Hematopoietic multipotent progenitor cell treated with erythropoietin and hydrocortisone succinate and interleukin-3 and kit ligand, for 6 days (in vitro differentiated cells): ENCODE data around the gene COX6B2.
"Not testable (repeated sequence)": the region's sequence is repeated elsewhere in the genome, so short reads cannot be mapped to it uniquely, and the experiment has no call there.

ENCODE experiments used
- DNase-seq: peaks from one replicate; pipeline ENCODE4 v3.0.0-alpha.2; 2015

COX6B2 gene

GRCh38 chr19:55341595-55342531, 12.7 kb downstream of the COX6B2 start:
- DNase-seq: no peak

GRCh38 chr19:55341171-55341588, 13.3 kb downstream of the COX6B2 start:
- DNase-seq: peak; percentile 90

DNA sequence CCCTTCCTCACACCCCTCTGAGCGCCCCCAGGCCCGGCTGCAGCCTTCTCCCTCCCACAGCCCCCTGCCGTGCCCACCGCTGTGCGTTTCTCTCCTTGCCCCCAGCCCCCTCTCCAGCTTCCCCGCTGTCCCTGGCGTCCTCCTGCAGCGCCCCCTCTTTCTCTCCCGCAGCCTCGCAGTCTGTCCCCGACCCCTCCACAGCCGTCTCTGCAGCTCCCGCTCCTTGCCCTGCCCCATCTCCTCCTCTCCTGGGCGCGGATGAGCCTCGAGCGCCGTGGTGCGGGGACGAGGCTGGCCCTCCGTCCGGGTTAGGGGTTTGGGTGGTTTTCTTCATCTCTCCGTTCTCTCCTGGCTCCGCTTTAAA, 13.8 kb downstream of the COX6B2 start:
- peak; percentile 55 for DNase-seq

DNA sequence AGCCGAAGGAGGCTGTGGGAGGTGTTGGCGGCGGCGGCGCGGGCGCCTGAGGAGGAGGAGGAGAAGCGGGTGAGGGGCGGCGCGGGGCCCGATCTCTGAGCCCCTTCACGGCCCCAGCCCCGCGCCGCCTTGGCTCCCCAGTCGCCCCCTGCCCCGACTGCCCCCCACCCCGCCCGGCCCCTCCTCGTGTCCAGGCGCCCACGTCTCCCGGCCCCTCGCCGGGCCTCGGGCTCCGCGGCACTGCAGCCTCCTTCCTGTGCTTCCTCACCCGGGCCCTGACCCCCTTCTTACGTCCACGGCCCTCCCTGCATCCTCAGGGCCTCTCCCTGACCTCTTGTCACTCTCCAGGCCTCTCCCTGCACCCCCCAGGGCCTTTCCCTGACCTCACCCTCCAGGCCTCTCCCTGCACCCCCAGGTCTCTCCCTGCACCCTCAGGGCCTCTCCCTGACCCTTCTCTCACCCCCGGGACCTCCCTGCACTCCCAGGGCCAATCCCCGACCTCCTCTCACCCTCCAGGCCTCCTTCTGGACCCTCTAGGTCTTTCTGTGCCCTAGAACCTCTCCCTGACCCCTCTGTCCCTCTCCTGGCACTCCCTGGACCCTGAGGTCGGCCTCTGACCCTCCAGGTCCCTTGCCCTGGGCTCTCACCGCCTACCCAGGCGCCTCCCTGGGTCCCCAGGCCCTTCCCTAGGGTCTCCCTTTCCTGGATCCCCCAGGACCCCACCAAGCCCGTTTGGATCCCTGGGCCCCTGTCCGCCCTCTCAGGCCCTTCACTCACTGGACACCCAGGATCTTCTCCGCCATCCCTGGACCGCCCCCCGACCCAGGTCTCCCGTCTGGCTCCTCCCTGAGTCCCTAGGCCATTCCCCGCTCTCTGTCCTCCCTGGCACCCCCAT, 14.4 kb downstream of the COX6B2 start:
- peak; percentile 52 for DNase-seq

- peak; percentile 100 for DNase-seq
Observed at GRCh38 chr19:55339105-55339888, 15.2 kb downstream of the COX6B2 start, which contains the start of gene KMT5C. Gene KMT5C (plus strand): TSS chr19:55339876. CDS start chr19:55341937, 2,061 bp downstream.

DNA sequence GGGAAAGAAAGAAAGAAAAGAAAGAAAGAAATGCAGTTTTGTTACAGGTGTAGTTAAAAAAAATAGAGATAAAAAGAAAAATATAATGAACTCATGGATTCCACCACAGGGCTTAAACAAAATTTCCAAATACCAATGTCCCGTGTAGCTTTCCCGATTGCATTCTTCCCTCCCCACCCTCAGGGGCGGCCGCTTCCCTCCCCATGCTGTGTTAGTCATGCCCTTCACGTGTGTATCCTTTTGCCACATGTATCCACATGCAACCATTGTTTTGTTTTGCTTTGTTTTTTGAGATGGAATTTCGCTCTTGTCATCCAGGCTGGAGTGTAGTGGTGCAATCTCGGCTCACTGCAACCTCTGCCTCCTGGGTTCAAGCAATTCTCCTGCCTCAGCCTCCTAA, 18.4 kb downstream of the COX6B2 start:
- DNase-seq: no peak

DNA sequence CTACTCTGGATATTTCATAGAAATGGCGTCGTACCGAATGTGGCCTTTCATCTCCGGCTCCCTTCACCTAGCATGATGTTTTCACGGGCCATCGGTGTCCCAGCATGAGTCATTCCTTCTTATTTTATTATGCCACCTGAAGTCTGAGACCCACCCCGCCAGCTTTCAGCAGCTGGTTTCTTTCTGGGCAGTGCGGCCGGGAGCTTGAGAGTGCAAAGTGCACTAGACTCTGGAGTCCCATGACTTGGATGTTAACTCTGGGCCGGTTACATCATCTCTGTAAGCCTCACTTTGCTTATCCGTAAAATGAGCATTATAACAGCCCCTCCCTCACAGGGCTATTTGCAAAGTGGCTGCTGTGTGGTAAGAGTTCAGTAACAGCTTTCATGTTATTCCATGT, 20.6 kb downstream of the COX6B2 start:
- DNase-seq: no peak

- DNase-seq: not testable (repeated sequence)
Observed at GRCh38 chr19:55329791-55330190, 24.7 kb downstream of the COX6B2 start.

DNA sequence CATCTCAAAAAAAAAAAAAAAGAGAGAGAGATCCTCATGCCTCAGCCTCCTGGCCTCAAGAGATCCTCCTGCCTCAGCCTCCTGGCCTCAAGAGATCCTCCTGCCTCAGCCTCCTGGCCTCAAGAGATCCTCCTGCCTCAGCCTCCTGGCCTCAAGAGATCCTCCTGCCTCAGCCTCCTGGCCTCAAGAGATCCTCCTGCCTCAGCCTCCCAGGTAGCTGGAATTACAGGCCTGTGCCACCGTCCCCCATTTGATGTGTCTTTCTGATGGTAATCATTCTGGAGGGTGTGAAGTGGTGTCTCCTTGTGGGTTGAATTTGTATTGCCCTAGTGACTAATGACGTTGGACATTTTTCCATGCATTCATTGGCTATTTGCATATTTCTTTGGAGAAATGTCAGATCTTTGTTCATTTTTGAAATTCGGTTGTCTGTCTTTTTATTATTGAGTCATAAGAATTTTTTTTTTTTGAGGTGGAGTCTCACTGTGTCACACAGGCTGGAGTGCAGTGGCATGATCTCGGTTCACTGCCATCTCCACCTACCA, 25.7 kb downstream of the COX6B2 start:
- DNase-seq: not testable (repeated sequence)

DNA sequence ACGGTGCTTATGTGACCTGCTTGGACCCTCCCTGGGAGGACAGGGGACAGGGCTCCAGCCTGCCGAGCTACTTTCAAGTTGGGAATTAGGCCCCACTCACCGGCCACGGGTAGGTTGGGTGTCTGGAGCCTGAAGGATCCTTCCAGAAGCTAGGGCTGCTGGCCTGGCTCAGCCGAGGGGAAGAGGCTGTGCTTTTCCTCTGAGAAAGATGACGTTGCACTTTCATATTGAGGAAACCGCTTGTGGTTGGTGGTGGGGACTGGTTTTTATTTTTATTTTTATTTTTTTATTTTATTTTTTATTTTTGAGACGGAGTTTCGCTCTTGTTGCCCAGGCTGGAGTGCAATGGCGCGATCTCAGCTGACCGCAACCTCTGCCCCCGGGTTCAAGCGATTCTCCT, 29.3 kb downstream of the COX6B2 start, which contains the start of gene TMEM150B:
Gene TMEM150B (minus strand): TSS at position 170 of the 400 bp plus-strand sequence. CDS start 4,305 bp downstream, outside the sequence.
- peak; percentile 68 for DNase-seq

- DNase-seq: no peak
Observed at GRCh38 chr19:55324662-55325061, 29.9 kb downstream of the COX6B2 start.

DNA sequence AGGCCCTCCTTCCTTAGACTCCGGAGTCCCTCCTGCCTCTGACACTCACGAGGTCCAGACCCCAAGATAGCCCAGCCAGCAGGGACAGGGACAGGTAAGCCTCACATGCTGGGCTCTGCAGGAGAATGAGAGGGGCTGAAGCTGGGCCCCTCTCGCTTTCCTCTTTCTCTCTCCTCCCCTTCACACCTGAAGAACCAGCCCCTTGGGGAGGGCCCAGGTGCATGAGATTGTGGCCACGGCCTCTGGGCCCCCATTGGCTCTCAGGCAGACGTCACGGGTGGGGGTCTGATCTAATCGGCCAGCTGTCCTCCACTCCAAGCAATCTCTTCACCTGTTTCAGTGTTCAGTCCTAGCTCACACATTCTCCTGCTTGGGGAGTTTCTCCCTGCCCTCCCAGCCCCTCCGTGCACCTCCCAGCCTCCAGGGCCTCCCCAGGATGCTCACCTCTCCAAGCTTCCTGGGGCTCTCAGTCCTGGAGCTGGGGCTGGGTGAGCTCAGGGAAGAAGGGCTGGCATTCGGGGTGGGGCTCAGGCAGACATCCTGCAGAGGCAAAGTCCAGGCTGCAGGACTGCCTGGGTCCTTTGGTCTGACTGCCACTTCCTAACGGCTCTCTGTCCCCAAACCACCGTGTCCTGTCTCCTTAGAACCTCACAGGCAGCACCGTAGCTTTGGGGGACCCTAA, 32.2 kb downstream of the COX6B2 start:
- no peak for DNase-seq

GRCh38 chr19:55321466-55322137, 32.9 kb downstream of the COX6B2 start:
- no peak for DNase-seq

DNA sequence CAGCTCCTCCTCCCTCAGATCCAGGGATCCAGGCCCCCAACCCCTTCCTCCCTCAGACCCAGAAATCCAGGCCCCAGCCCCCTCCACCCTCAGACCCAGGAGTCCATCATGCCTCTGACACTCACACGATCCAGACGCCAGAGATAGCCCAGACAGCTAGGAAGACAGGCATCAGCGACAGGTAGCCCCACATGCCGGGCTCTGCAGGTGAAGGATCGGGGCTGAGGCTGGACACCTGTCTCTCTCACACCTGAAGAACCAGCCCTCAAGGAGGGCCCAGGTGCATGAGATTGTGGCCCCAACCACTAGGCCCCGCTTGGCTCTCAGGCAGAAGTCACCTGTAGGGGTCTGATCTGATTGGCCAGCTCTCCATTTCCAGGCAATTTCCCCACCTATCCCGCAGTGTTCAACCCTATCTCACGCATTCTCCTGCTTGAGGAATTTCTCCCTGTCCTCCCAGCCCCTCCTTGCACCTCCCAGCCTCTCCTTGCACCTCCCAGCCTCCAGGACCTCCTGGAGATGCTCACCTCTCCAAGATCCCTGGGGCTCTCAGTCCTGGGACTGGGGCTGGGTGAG, 33.6 kb downstream of the COX6B2 start:
- no peak for DNase-seq

DNA sequence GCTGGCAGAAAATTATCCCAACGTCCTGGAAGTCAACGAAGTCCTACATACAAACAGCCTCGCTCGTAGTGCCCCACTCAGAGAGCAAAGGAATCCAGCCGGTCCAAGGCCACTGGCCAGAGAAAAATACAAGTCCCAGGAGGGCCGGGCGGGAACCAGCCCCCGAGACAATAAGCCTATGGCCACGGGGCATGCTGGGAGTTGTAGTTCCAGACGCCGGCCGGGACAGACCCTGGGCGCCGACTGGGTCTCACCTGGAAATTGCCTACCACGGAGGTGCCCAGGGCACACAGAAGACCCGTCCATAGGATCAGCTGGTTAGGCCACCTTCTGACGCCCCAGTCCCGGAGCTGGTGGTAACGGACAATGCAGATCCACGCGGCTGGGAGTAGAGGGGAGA, 34.7 kb downstream of the COX6B2 start:
- DNase-seq: peak; percentile 44

- no peak for DNase-seq
Observed at GRCh38 chr19:55316646-55317045, 37.9 kb downstream of the COX6B2 start.

GRCh38 chr19:55315956-55316525, 38.5 kb downstream of the COX6B2 start:
- DNase-seq: no peak

GRCh38 chr19:55314396-55314795, 40.1 kb downstream of the COX6B2 start:
- DNase-seq: no peak

DNA sequence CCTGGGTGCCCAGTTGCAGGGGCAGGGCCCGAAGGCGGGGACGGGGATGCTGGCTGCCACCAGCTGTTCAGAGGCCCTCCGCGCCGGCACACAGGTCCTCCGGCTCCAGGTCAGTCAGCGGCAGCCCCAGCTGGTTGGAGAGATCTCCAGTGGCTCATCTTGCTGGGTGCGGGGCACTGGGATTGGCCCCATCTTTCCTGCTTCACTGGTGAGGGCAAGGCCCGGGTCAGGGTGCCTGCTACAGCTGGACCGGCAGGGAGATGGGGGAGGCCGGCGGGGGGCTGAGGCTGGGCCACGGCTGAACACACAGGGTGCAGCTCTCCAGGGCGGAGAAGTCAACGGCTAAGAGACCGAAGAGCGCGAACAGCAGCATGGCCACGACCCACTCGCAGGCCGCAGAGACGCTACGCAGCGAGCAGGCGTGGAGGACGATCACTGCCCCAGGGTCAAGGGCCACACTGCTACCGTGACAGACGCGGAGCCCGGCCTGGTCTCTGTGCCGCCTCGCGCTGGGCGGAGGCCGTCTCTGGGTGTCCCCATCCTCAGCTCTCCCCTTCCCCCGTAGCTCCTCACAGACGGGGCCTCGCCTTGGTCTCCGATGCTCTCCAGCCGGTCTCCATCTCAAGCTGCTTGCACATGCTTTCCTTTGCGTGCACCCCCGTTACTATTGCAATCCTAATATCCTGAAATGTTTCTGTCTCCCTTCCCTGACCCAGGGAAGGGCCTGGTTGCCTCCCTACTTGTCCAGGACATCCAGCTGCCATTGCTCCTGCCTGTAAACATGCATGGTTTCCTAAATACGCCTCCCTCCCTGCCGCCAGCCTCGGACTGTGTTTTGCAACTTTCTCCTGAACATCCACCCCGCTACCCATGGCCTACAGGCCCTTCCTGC, 41.7 kb downstream of the COX6B2 start:
- no peak for DNase-seq
